NOMO-1 (cell line): ENCODE data around the gene TJAP1.
"Not testable (repeated sequence)": the region's sequence is repeated elsewhere in the genome, so short reads cannot be mapped to it uniquely, and the experiment has no call there.

Experiments used
- DNase-seq, 2 experiments: peaks; one replicate each; lab custom pipeline; 2025; ENCODE audit not compliant: unreplicated experiment in 2 of 2; lab: John Stamatoyannopoulos, UW

Gene TJAP1

GRCh38 chr6:43452896-43453295, 24.5 kb upstream of the TJAP1 start:
- DNase-seq: no peak

- no peak for DNase-seq
Observed at GRCh38 chr6:43453831-43454230, 23.5 kb upstream of the TJAP1 start.

GRCh38 chr6:43454290-43454695, 23.1 kb upstream of the TJAP1 start:
- DNase-seq: peak in 1 of 2 experiments; percentile 40

GRCh38 chr6:43454696-43455530, 22.5 kb upstream of the TJAP1 start:
- peak in 1 of 2 experiments; percentile 56 for DNase-seq

- peak in 1 of 2 experiments; percentile 24 for DNase-seq
Observed at GRCh38 chr6:43455531-43456428, 21.6 kb upstream of the TJAP1 start, which contains the start of gene DLK2. Gene DLK2, minus strand, starts transcription at chr6:43455548. Its CDS starts 723 bp downstream, at chr6:43454825.

- DNase-seq: no peak
Observed at GRCh38 chr6:43457643-43458042, 19.7 kb upstream of the TJAP1 start.

GRCh38 chr6:43458154-43458553, 19.2 kb upstream of the TJAP1 start:
- not testable (repeated sequence) for DNase-seq

GRCh38 chr6:43459535-43459934, 17.8 kb upstream of the TJAP1 start:
- no peak for DNase-seq

GRCh38 chr6:43460032-43460431, 17.3 kb upstream of the TJAP1 start:
- no peak for DNase-seq

GRCh38 chr6:43461936-43462335, 15.4 kb upstream of the TJAP1 start:
- no peak for DNase-seq

GRCh38 chr6:43464337-43464736, 13.0 kb upstream of the TJAP1 start:
- DNase-seq: no peak

- DNase-seq: no peak
Observed at GRCh38 chr6:43465948-43466347, 11.4 kb upstream of the TJAP1 start.

GRCh38 chr6:43467265-43467664, 10.1 kb upstream of the TJAP1 start:
- not testable (repeated sequence) for DNase-seq

GRCh38 chr6:43467752-43468151, 9.6 kb upstream of the TJAP1 start:
- no peak for DNase-seq

GRCh38 chr6:43468240-43468639, 9.1 kb upstream of the TJAP1 start:
- DNase-seq: no peak

- no peak for DNase-seq
Observed at GRCh38 chr6:43468748-43469681, 8.4 kb upstream of the TJAP1 start.

- no peak for DNase-seq
Observed at GRCh38 chr6:43469947-43470346, 7.4 kb upstream of the TJAP1 start.

- DNase-seq: no peak
Observed at GRCh38 chr6:43471399-43471798, 6.0 kb upstream of the TJAP1 start.

GRCh38 chr6:43472515-43472914, 4.9 kb upstream of the TJAP1 start:
- DNase-seq: no peak

GRCh38 chr6:43475516-43475915, 1.9 kb upstream of the TJAP1 start:
- no peak for DNase-seq
